Measurements from ENCODE around the gene SRPX.

DNA sequence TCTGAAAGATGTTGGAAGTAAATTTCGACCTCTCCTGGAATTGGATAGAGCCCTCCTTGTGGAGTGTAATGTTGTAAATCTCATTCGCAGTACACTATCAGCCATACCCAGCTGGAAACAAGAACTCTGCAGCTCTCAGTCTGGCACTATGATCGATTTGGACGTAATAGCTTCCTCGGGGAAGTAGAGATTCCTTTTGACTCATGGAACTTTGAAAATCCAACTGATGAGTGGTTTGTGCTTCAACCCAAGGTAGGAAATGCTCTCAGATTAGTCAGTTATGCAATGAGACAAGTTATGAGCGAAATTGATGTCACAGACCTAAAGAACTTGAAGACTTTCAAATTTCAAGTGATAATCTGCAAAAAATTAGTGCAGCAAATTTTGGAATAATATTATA is 110.4 kb downstream of the SRPX start:
- TF ChIP-seq, protein P1, sequence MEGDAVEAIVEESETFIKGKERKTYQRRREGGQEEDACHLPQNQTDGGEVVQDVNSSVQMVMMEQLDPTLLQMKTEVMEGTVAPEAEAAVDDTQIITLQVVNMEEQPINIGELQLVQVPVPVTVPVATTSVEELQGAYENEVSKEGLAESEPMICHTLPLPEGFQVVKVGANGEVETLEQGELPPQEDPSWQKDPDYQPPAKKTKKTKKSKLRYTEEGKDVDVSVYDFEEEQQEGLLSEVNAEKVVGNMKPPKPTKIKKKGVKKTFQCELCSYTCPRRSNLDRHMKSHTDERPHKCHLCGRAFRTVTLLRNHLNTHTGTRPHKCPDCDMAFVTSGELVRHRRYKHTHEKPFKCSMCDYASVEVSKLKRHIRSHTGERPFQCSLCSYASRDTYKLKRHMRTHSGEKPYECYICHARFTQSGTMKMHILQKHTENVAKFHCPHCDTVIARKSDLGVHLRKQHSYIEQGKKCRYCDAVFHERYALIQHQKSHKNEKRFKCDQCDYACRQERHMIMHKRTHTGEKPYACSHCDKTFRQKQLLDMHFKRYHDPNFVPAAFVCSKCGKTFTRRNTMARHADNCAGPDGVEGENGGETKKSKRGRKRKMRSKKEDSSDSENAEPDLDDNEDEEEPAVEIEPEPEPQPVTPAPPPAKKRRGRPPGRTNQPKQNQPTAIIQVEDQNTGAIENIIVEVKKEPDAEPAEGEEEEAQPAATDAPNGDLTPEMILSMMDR (IDR thresholded peaks at IDR 0.05; ENCODE audit: low read depth, low read length), result no peak
- TF ChIP-seq, protein P2, sequence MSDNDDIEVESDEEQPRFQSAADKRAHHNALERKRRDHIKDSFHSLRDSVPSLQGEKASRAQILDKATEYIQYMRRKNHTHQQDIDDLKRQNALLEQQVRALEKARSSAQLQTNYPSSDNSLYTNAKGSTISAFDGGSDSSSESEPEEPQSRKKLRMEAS (IDR thresholded peaks at IDR 0.05; ENCODE audit: low read depth, low read length), result no peak
- no peak for TF ChIP-seq POLR2A (IDR thresholded peaks at IDR 0.05; ENCODE audit: extremely low read depth, insufficient read length)

Measured in NB4 (cell line).